Hepatocyte (in vitro differentiated cells): Measurements from ENCODE around the gene KIF13A.

Source experiments
- EZH2 ChIP-seq: fragments of 200-600 bp; sonication (generic); IDR thresholded peaks from 2 replicates; pipeline ENCODE4 v1.6.1; 2016; ENCODE audit warnings: antibody characterized with exemption, mild to moderate bottlenecking, borderline replicate concordance
- TF ChIP-seq, protein P1 (sequence below): fragments of 200-600 bp; sonication (generic); IDR thresholded peaks from 2 replicates; pipeline ENCODE4 v1.5.1; 2016; ENCODE audit warnings: antibody characterized with exemption, mild to moderate bottlenecking; ENCODE audit not compliant: poor library complexity

DNA sequence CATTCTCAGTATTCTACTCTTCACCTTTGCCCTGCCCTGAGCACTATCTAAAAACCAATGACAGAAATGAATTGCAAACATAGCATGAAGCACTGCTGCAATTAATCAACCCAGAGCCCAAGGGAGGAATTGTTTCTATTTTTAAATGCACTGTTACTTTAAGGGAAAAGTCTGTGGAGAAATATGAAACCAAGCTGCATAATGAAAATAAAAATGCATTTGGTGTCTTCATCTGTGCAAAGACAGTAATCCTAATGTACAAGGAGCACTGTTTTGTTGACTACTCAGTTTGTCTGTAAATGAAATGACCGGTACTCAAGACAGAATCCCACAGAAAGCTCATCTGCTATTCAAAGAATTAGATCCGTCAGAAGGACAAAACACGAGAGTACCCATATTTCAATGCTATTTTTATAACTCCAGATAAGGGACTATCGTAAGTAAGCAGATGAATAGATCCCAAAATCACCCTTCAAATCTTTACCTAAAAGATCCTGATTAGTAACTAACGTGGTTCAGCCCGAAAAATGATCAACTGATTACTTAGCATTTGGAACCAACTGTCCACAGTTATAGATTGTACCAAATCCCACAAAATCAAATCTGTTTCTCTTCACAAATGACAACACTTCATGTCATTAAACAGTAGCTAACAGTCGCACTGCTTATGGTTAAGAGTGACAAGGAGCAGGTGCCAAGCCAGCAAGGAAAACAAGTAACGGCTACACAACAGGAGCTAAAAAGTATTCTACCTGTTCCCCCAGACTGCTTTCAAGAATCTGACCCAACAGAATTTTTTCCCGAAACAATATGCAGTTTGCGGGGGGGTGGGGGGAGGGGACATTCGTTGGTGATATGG lies 2.4 kb downstream of the KIF13A start:
- TF ChIP-seq, protein P1, sequence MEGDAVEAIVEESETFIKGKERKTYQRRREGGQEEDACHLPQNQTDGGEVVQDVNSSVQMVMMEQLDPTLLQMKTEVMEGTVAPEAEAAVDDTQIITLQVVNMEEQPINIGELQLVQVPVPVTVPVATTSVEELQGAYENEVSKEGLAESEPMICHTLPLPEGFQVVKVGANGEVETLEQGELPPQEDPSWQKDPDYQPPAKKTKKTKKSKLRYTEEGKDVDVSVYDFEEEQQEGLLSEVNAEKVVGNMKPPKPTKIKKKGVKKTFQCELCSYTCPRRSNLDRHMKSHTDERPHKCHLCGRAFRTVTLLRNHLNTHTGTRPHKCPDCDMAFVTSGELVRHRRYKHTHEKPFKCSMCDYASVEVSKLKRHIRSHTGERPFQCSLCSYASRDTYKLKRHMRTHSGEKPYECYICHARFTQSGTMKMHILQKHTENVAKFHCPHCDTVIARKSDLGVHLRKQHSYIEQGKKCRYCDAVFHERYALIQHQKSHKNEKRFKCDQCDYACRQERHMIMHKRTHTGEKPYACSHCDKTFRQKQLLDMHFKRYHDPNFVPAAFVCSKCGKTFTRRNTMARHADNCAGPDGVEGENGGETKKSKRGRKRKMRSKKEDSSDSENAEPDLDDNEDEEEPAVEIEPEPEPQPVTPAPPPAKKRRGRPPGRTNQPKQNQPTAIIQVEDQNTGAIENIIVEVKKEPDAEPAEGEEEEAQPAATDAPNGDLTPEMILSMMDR = no peak
- no peak for TF ChIP-seq EZH2
